ENCODE results near the gene THPO. TPM values are rescaled to one million over a fixed set of nuclear protein-coding genes. Genes with fewer than 3 reads are reported as not detected.
"Not testable (repeated sequence)": the region's sequence is repeated elsewhere in the genome, so short reads cannot be mapped to it uniquely, and the experiment has no call there.

Gene THPO
- polyA plus RNA-seq, 1 donor (not counting 4 experiments of a cell fraction or from before 2014, with no cell fraction given), result not detected

DNA sequence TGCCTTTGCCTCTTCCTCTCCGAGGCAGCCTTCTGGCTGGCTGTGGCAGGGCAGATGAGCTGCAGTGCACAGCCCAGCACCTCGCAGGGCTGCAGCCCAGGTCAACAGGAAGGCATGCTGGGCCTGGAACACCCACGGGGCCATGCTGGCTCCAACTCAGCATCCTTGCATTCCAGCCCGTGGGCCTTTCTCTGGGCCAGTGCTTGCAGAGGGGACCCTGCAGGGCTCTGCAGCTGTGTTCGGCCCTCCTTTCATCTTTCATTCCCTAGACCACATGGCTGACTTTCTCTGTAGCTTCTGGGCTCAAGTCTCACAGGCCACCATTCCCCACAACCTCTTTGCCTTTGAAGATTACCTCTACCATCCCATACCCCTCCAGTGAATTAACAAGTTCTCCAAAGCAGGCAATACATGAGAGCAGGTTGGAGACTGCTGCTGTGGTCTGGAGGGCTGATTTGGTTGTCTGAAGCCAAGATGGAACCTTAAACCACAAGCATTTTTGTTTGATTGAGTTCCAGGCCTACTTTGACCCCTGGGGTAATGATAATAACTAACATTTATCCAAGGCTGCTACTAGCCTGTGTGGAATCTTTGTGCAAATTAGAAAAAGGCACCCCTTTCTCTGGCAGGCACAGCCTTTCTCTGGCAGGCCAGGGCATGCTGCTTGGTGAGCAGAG lies 34.7 kb downstream of the THPO start:
- no peak for DNase-seq (ENCODE audit: low read depth, low spot score)
- Histone ChIP-seq H3K9ac (ENCODE audit: control insufficient read depth, extremely low read depth, insufficient read depth, low read length) (no peak overlapping the region), H3K9me3 (ENCODE audit: control insufficient read depth, low read depth, low read length) (no peaks in the 10 kb centered on the region), H3K36me3 (ENCODE audit: control insufficient read depth in 2 of 2, extremely low read depth in 1 of 2, insufficient read depth in 2 of 2, low read length in 2 of 2) (peaks cover 15 to 17% of the 10 kb centered on the region in 2 experiments), H3K4me3 (ENCODE audit: control insufficient read depth in 2 of 3, extremely low read depth in 1 of 3, insufficient read depth in 2 of 3, low read depth in 1 of 3, low read length in 3 of 3) (no peak overlapping the region), H3K9me1 (ENCODE audit: control insufficient read depth, extremely low read depth, insufficient read depth, low read length) (peaks cover 3% of the 10 kb centered on the region), H3K4me2 (ENCODE audit: control insufficient read depth, extremely low read depth, insufficient read depth, low read depth, low read length) (no peak overlapping the region), H2AFZ (ENCODE audit: control insufficient read depth, low read length) (no peak overlapping the region), H3K27me3 (ENCODE audit: control insufficient read depth, extremely low read depth, insufficient read depth, low read length) (no peaks in the 10 kb centered on the region), H3K79me2 (ENCODE audit: control insufficient read depth, insufficient read depth, low read length) (peaks cover 6% of the 10 kb centered on the region), H4K20me1 (ENCODE audit: control insufficient read depth, extremely low read depth, insufficient read depth, low read length) (peaks cover 3% of the 10 kb centered on the region), H3K4me1 (ENCODE audit: control insufficient read depth, extremely low read depth, insufficient read depth, low read length) (peaks cover 45% of the 10 kb centered on the region), H3K27ac (ENCODE audit: control insufficient read depth, insufficient read depth, low read length) (no peak overlapping the region)
- dilution Hi-C loops (cut with MboI; ENCODE audit: extremely low pct_ligation_motif_present, low sequenced_read_pairs), result no loop called here
- no peak for FAIRE-seq
- TF ChIP-seq EZH2 (IDR thresholded peaks at IDR 0.05; ENCODE audit: low read length) (no peak), CTCF (optimal IDR thresholded peaks at IDR 0.05 in 1 of 3, IDR thresholded peaks at IDR 0.05 in 1 of 3, conservative IDR thresholded peaks at IDR 0.05 in 1 of 3; ENCODE audit: extremely low read depth in 1 of 3, insufficient read depth in 2 of 3, low read length in 3 of 3) (no peak)

DNA sequence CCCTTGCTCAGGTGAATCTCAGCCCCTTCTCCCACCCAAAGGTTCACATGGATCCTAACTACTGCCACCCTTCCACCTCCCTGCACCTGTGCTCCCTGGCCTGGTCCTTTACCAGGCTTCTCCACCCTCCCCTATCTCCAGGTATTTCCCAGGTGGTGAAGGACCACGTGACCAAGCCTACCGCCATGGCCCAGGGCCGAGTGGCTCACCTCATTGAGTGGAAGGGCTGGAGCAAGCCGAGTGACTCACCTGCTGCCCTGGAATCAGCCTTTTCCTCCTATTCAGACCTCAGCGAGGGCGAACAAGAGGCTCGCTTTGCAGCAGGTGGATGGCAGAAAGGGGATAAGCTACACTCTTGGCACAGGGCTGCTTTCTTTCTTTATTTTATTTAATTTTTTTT lies 36.1 kb downstream of the THPO start:
- H3K9me1 ChIP-seq (ENCODE audit: control insufficient read depth, extremely low read depth, insufficient read depth, low read length), result peaks cover 3% of the 10 kb centered on the region
- H2AFZ ChIP-seq (ENCODE audit: control insufficient read depth, low read length), result no peak overlapping the region
- H3K27me3 ChIP-seq (ENCODE audit: control insufficient read depth, extremely low read depth, insufficient read depth, low read length), result no peaks in the 10 kb centered on the region
- H3K4me3 ChIP-seq (ENCODE audit: control insufficient read depth in 2 of 3, extremely low read depth in 1 of 3, insufficient read depth in 2 of 3, low read depth in 1 of 3, low read length in 3 of 3), result no peak overlapping the region
- no peak overlapping the region for H3K27ac ChIP-seq (ENCODE audit: control insufficient read depth, insufficient read depth, low read length)
- FAIRE-seq (peak; percentile 93), DNase-seq (ENCODE audit: low read depth, low spot score) (no peak)
- peaks cover 3% of the 10 kb centered on the region for H4K20me1 ChIP-seq (ENCODE audit: control insufficient read depth, extremely low read depth, insufficient read depth, low read length)
- peak overlapping the region; percentile 16 for H3K4me2 ChIP-seq (ENCODE audit: control insufficient read depth, extremely low read depth, insufficient read depth, low read depth, low read length)
- H3K9ac ChIP-seq (ENCODE audit: control insufficient read depth, extremely low read depth, insufficient read depth, low read length), result no peak overlapping the region
- peaks cover 17% of the 10 kb centered on the region for H3K79me2 ChIP-seq (ENCODE audit: control insufficient read depth, insufficient read depth, low read length)
- H3K4me1 ChIP-seq (ENCODE audit: control insufficient read depth, extremely low read depth, insufficient read depth, low read length), result peaks cover 59% of the 10 kb centered on the region
- dilution Hi-C loops (cut with MboI; ENCODE audit: extremely low pct_ligation_motif_present, low sequenced_read_pairs), result no loop called here
- H3K36me3 ChIP-seq (ENCODE audit: control insufficient read depth in 2 of 2, extremely low read depth in 1 of 2, insufficient read depth in 2 of 2, low read length in 2 of 2), result peaks cover 15% of the 10 kb centered on the region in 2 experiments
- no peak for TF ChIP-seq CTCF (optimal IDR thresholded peaks at IDR 0.05 in 1 of 3, IDR thresholded peaks at IDR 0.05 in 1 of 3, conservative IDR thresholded peaks at IDR 0.05 in 1 of 3; ENCODE audit: extremely low read depth in 1 of 3, insufficient read depth in 2 of 3, low read length in 3 of 3)
- no peak for TF ChIP-seq EZH2 (IDR thresholded peaks at IDR 0.05; ENCODE audit: low read length)
- H3K9me3 ChIP-seq (ENCODE audit: control insufficient read depth, low read depth, low read length), result no peaks in the 10 kb centered on the region

GRCh38 chr3:184339451-184340135 lies 38.4 kb downstream of the THPO start:
- Histone ChIP-seq H3K4me1 (ENCODE audit: control insufficient read depth, extremely low read depth, insufficient read depth, low read length) (peaks cover 74% of the 10 kb centered on the region), H4K20me1 (ENCODE audit: control insufficient read depth, extremely low read depth, insufficient read depth, low read length) (peaks cover 11% of the 10 kb centered on the region), H2AFZ (ENCODE audit: control insufficient read depth, low read length) (peak overlapping the region; percentile 49), H3K4me3 (ENCODE audit: control insufficient read depth in 2 of 3, extremely low read depth in 1 of 3, insufficient read depth in 2 of 3, low read depth in 1 of 3, low read length in 3 of 3) (peak overlapping the region in 2 of 3 experiments; percentile 16 to 44), H3K9ac (ENCODE audit: control insufficient read depth, extremely low read depth, insufficient read depth, low read length) (peak overlapping the region; percentile 66), H3K79me2 (ENCODE audit: control insufficient read depth, insufficient read depth, low read length) (peaks cover 23% of the 10 kb centered on the region), H3K27ac (ENCODE audit: control insufficient read depth, insufficient read depth, low read length) (peak overlapping the region; percentile 56), H3K36me3 (ENCODE audit: control insufficient read depth in 2 of 2, extremely low read depth in 1 of 2, insufficient read depth in 2 of 2, low read length in 2 of 2) (peaks cover 13 to 26% of the 10 kb centered on the region in 2 experiments), H3K4me2 (ENCODE audit: control insufficient read depth, extremely low read depth, insufficient read depth, low read depth, low read length) (peak overlapping the region; percentile 90)
- DNase-seq (ENCODE audit: low read depth, low spot score); H3K9me1 ChIP-seq (ENCODE audit: control insufficient read depth, extremely low read depth, insufficient read depth, low read length); H3K9me3 ChIP-seq (ENCODE audit: control insufficient read depth, low read depth, low read length); FAIRE-seq; dilution Hi-C loops (cut with MboI; ENCODE audit: extremely low pct_ligation_motif_present, low sequenced_read_pairs); H3K27me3 ChIP-seq (ENCODE audit: control insufficient read depth, extremely low read depth, insufficient read depth, low read length): not testable (repeated sequence)
